IMR-90 (cell line): ENCODE measurements around the gene RTEL1. TPM values are rescaled to one million over a fixed set of nuclear protein-coding genes. Genes with fewer than 3 reads are reported as not detected.
"Not testable (repeated sequence)": the region's sequence is repeated elsewhere in the genome, so short reads cannot be mapped to it uniquely, and the experiment has no call there.

Experiments used
- ATAC-seq: fragments of 200-7000 bp; cut with Tn5 transposase; 2 replicates; pipeline ENCODE4 v1.9.1; 2020; ENCODE audit warnings: low read depth, mild to moderate bottlenecking, moderate library complexity
- BruUV-seq: library from RNA; stranded (reverse); fragments of 400-500 nt; replicated peaks from 2 replicates; lab custom pipeline; 2021; lab: Mats Ljungman, UMichigan
- CTCF ChIA-PET: fragments of 300-600 bp; formaldehyde crosslinking; extraction: SDS; loops from one replicate; lab custom pipeline; 2021; ENCODE audit warnings: antibody characterized with exemption; lab: Yijun Ruan, JAX
- POLR2A ChIA-PET: fragments of 300-600 bp; sonication (Branson Sonifier 250); formaldehyde crosslinking; loops from one replicate; lab custom pipeline; 2022; ENCODE audit warnings: antibody characterized with exemption; ENCODE audit not compliant: unreplicated experiment; lab: Charles Lee
- DNase-seq: peaks from one replicate; pipeline ENCODE4 v3.0.0; 2013
- H2AFZ ChIP-seq: replicated peaks from 2 replicates; pipeline ENCODE3; 2013; ENCODE audit warnings: low read length, mild to moderate bottlenecking; ENCODE audit not compliant: poor library complexity
- H2AK5ac ChIP-seq: 2 replicates; pipeline ENCODE4 v1.6.1; 2013; ENCODE audit warnings: low read depth, low read length, inconsistent platforms
- H2AK9ac ChIP-seq: replicated peaks from 2 replicates; pipeline ENCODE3; 2013; ENCODE audit warnings: mild to moderate bottlenecking, low read depth, low read length, moderate library complexity; ENCODE audit not compliant: poor library complexity
- H2BK120ac ChIP-seq: 2 replicates; pipeline ENCODE4 v1.6.1; 2013; ENCODE audit warnings: low read depth, low read length, inconsistent platforms
- H2BK15ac ChIP-seq: 3 replicates; pipeline ENCODE4 v1.6.1; 2013; ENCODE audit warnings: low read depth, low read length, inconsistent platforms
- H2BK20ac ChIP-seq: 2 replicates; pipeline ENCODE4 v1.6.1; 2013; ENCODE audit warnings: low read depth, mild to moderate bottlenecking, inconsistent platforms, low read length, moderate library complexity
- H2BK5ac ChIP-seq: 2 replicates; pipeline ENCODE4 v1.6.1; 2013; ENCODE audit warnings: mild to moderate bottlenecking, low read depth, low read length, inconsistent platforms; ENCODE audit not compliant: poor library complexity, severe bottlenecking
- H3K14ac ChIP-seq: replicated peaks from 2 replicates; pipeline ENCODE4 v1.6.1; 2013; ENCODE audit warnings: low read depth, low read length, inconsistent platforms
- H3K18ac ChIP-seq: 2 replicates; pipeline ENCODE4 v1.6.1; 2013; ENCODE audit warnings: low read depth, low read length, control low read depth
- H3K23ac ChIP-seq: 2 replicates; pipeline ENCODE4 v1.6.1; 2013; ENCODE audit warnings: low read depth, low read length, inconsistent platforms
- H3K27ac ChIP-seq: 2 replicates; pipeline ENCODE4 v1.5.1; 2013; ENCODE audit warnings: mild to moderate bottlenecking, control low read depth, low read length; ENCODE audit not compliant: insufficient read depth
- H3K27me3 ChIP-seq: 2 replicates; pipeline ENCODE4 v1.6.1; 2013; ENCODE audit warnings: low read length; ENCODE audit not compliant: control insufficient read depth, insufficient read depth
- H3K36me3 ChIP-seq: 2 replicates; pipeline ENCODE4 v1.6.1; 2013; ENCODE audit warnings: low read length, mixed read lengths; ENCODE audit not compliant: control insufficient read depth, insufficient read depth
- H3K4ac ChIP-seq: 2 replicates; pipeline ENCODE4 v1.6.1; 2013; ENCODE audit warnings: low read depth, low read length, inconsistent platforms
- H3K4me1 ChIP-seq: 2 replicates; pipeline ENCODE4 v1.6.1; 2013; ENCODE audit warnings: low read length, mixed read lengths; ENCODE audit not compliant: control insufficient read depth, insufficient read depth
- H3K4me2 ChIP-seq: 2 replicates; pipeline ENCODE4 v1.6.1; 2013; ENCODE audit warnings: low read depth, mild to moderate bottlenecking, control low read depth, low read length, moderate library complexity
- H3K4me3 ChIP-seq: 2 replicates; pipeline ENCODE4 v1.5.1; 2013; ENCODE audit warnings: low read depth, mild to moderate bottlenecking, control low read depth, low read length, moderate library complexity; ENCODE audit not compliant: insufficient read depth
- H3K56ac ChIP-seq: 2 replicates; pipeline ENCODE4 v1.6.1; 2013; ENCODE audit warnings: low read length, inconsistent platforms; ENCODE audit not compliant: insufficient read depth; ENCODE audit errors: extremely low read depth
- H3K79me1 ChIP-seq, 2 experiments: 2 replicates each; pipeline ENCODE4 v1.6.1; 2013; ENCODE audit warnings: low read length in 2 of 2, inconsistent platforms in 1 of 2, low read depth in 1 of 2
- H3K9ac ChIP-seq: 2 replicates; pipeline ENCODE4 v1.6.1; 2013; ENCODE audit warnings: low read depth, low read length, control low read depth
- H3K9me1 ChIP-seq: 2 replicates; pipeline ENCODE4 v1.6.1; 2013; ENCODE audit warnings: low read length, inconsistent platforms; ENCODE audit not compliant: insufficient read depth
- H3K9me3 ChIP-seq: 2 replicates; pipeline ENCODE4 v1.6.1; 2013; ENCODE audit warnings: low read length; ENCODE audit not compliant: control insufficient read depth, insufficient read depth
- H4K20me1 ChIP-seq: 2 replicates; pipeline ENCODE4 v1.6.1; 2013; ENCODE audit warnings: low read length, inconsistent platforms; ENCODE audit not compliant: insufficient read depth
- H4K5ac ChIP-seq: 2 replicates; pipeline ENCODE4 v1.6.1; 2013; ENCODE audit warnings: mild to moderate bottlenecking, low read depth, low read length, control low read depth
- H4K8ac ChIP-seq, 2 experiments: 2 replicates each; pipeline ENCODE4 v1.6.1; 2013; ENCODE audit warnings: low read depth in 2 of 2, low read length in 2 of 2, control low read depth in 1 of 2, inconsistent platforms in 1 of 2
- H4K91ac ChIP-seq: 2 replicates; pipeline ENCODE4 v1.6.1; 2013; ENCODE audit warnings: low read depth, low read length, inconsistent platforms; ENCODE audit not compliant: insufficient read depth
- WGBS, 2 experiments: methylation state at CpG; one replicate each; pipeline versions ENCODE4 v1.1.5 to v1.1.7; 2013; ENCODE audit warnings: missing lambda C conversion rate in 2 of 2; ENCODE audit not compliant: insufficient read length in 1 of 2; ENCODE audit errors: extremely low coverage in 2 of 2; 5-methylcytosine and 5-hydroxymethylcytosine counted together
- dilution Hi-C: fragments of 300-500 bp; cut with HindIII; formaldehyde crosslinking; loops from one replicate; pipeline ENCODE4 v1.14.3; 2018; ENCODE audit warnings: low sequenced_read_pairs; ENCODE audit not compliant: unreplicated experiment
- in situ Hi-C: fragments of 300-500 bp; cut with MboI; formaldehyde crosslinking; loops from 3 replicates; pipeline ENCODE4 v1.14.3; 2019; ENCODE audit warnings: low sequenced_read_pairs, inconsistent platforms, mixed read lengths
- intact Hi-C: fragments of 100-400 bp; cut with micrococcal nuclease; formaldehyde crosslinking; loops from 2 replicates; pipeline ENCODE4 v1.10.0; 2022
- polyA plus RNA-seq, 3 experiments: library from polyadenylated mRNA; depleted of rRNA; stranded (reverse); fragments of >200 nt; gene quantifications; 2 replicates each; pipeline ENCODE4 v1.2.3, GENCODE V29; 2012; ENCODE audit warnings: low replicate concordance in 1 of 3
- total RNA-seq: library from RNA; depleted of rRNA; stranded (reverse); fragments of >200 nt; gene quantifications from 2 replicates; pipeline ENCODE4 v1.2.3, GENCODE V29; 2012

Gene RTEL1
- total and polyA plus RNA-seq, 2 of the 4 experiments (the other 2 are of a cell fraction): 14.7 to 18.8 TPM

GRCh38 chr20:63671695-63672094, 13.6 kb downstream of the RTEL1 start:
- H2AK5ac ChIP-seq, H3K14ac ChIP-seq, H2BK15ac ChIP-seq, H3K4me3 ChIP-seq, H3K27ac ChIP-seq, H3K23ac ChIP-seq, POLR2A ChIA-PET, H3K4me1 ChIP-seq, CTCF ChIA-PET, H4K5ac ChIP-seq, dilution Hi-C loops, H4K91ac ChIP-seq, H2AFZ ChIP-seq, intact Hi-C loops, H3K4me2 ChIP-seq, H2BK20ac ChIP-seq, ATAC-seq, H4K8ac ChIP-seq, DNase-seq, H3K4ac ChIP-seq, H3K9ac ChIP-seq, H3K18ac ChIP-seq, H3K79me1 ChIP-seq, H2BK5ac ChIP-seq, H4K20me1 ChIP-seq, in situ Hi-C loops, BruUV-seq, H3K27me3 ChIP-seq, H3K9me3 ChIP-seq, H3K56ac ChIP-seq, H2BK120ac ChIP-seq, H2AK9ac ChIP-seq, H3K9me1 ChIP-seq: not testable (repeated sequence)
- no CpG with 5 or more reads among the region's 12 CpGs for WGBS, 2 experiments
- peaks cover 49% of the 10 kb centered on the region for H3K36me3 ChIP-seq
